NCI-H82 treated with DMSO at 0.1 percent for 48 hours (cell line): Measurements from ENCODE around the gene PACS2.

Source experiments
- DNase-seq: peaks from one replicate; lab custom pipeline; 2025; ENCODE audit not compliant: unreplicated experiment; lab: John Stamatoyannopoulos, UW

Gene PACS2

GRCh38 chr14:105366386-105367074 is 52.0 kb downstream of the PACS2 start:
- DNase-seq = no peak

GRCh38 chr14:105367116-105368031 is 52.8 kb downstream of the PACS2 start:
- no peak for DNase-seq

GRCh38 chr14:105368032-105368417 is 53.5 kb downstream of the PACS2 start:
- DNase-seq = no peak

- DNase-seq = no peak
These were observed 53.9 kb downstream of the PACS2 start for GRCh38 chr14:105368426-105368825.

- no peak for DNase-seq
These were observed 54.5 kb downstream of the PACS2 start for GRCh38 chr14:105368910-105369652.

GRCh38 chr14:105369653-105370040 is 55.1 kb downstream of the PACS2 start:
- DNase-seq = no peak

GRCh38 chr14:105374389-105374788 is 59.8 kb downstream of the PACS2 start:
- DNase-seq = no peak

GRCh38 chr14:105375635-105376057 is 61.1 kb downstream of the PACS2 start:
- DNase-seq = no peak

- DNase-seq = no peak
These were observed 62.2 kb downstream of the PACS2 start for GRCh38 chr14:105376521-105377440.

GRCh38 chr14:105377555-105378182 is 63.1 kb downstream of the PACS2 start:
- DNase-seq = no peak

- no peak for DNase-seq
These were observed 63.7 kb downstream of the PACS2 start for GRCh38 chr14:105378199-105378598.

GRCh38 chr14:105378873-105379685 is 64.5 kb downstream of the PACS2 start:
- DNase-seq = no peak

- DNase-seq = no peak
These were observed 65.4 kb downstream of the PACS2 start for GRCh38 chr14:105379946-105380345.

GRCh38 chr14:105380756-105381155 is 66.2 kb downstream of the PACS2 start:
- DNase-seq = no peak

- DNase-seq = no peak
These were observed 67.1 kb downstream of the PACS2 start for GRCh38 chr14:105381446-105382342.

GRCh38 chr14:105382343-105383082 is 68.0 kb downstream of the PACS2 start:
- no peak for DNase-seq

- no peak for DNase-seq
These were observed 68.7 kb downstream of the PACS2 start for GRCh38 chr14:105383083-105383730.
